Colon (tissue), 2 donors: ENCODE results near the gene ATP7B.

Experiments used
- FAIRE-seq: peaks from 2 replicates; lab custom pipeline; 2012; peaks lifted over from hg19 to GRCh38; lab: Jason Lieb, UNC
- donor health status: control.
- donor health status: control.

Gene ATP7B

DNA sequence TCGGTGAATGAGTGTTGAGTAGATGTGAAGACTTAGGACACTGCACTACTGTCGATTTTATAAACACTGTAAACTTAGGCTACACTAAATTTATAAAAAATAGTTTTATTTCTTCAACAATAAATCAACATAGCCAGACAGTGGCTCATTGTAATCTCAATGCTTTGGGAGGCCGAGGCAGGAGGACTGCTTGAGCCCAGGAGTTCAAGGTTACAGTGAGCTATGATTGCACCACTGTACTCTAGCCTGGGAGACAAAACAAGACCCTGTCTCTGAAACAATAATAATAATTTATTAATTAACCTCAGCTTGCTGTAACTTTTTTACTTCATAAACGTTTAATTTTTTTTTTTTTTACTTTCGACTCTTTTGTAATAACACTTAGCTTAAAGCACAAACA is 34.4 kb downstream of the ATP7B start:
- FAIRE-seq: no peak

DNA sequence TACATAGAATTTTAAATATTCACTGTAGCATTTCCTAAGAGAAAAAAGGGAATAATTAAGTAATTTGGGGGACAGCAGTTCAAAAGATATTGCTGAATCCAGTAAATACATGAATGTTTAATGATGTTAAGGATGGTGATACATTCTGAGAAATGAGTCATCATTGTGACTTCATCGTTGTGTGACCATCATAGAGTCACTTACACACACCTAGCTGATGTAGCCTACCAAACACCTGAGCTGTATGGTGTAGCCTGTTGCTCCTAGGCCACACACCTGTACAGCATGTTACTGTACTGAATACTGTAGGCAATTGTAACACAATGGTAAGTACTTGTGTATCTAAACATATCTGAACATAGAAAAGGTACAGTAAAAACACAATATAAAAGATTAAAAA is 34.8 kb downstream of the ATP7B start:
- no peak for FAIRE-seq

DNA sequence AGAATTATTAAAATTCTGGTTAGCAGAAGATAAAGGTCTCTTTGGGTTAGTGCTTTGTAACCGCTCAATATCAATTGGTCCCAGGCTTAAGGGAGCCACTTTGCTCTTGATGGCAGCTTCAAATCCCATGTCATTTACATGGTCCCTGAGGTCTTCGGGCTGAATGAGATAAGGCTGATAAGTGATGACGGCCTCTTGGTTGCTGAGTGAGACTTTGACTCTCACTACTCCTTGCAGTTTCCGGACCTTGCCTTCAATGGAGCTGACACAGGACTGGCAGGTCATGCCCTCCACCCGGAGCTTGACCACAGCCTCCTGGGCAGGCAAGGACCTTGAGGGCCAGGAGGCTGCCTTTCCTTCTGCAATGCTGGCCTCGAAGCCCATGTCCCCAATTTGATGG is 36.8 kb downstream of the ATP7B start:
- no peak for FAIRE-seq

DNA sequence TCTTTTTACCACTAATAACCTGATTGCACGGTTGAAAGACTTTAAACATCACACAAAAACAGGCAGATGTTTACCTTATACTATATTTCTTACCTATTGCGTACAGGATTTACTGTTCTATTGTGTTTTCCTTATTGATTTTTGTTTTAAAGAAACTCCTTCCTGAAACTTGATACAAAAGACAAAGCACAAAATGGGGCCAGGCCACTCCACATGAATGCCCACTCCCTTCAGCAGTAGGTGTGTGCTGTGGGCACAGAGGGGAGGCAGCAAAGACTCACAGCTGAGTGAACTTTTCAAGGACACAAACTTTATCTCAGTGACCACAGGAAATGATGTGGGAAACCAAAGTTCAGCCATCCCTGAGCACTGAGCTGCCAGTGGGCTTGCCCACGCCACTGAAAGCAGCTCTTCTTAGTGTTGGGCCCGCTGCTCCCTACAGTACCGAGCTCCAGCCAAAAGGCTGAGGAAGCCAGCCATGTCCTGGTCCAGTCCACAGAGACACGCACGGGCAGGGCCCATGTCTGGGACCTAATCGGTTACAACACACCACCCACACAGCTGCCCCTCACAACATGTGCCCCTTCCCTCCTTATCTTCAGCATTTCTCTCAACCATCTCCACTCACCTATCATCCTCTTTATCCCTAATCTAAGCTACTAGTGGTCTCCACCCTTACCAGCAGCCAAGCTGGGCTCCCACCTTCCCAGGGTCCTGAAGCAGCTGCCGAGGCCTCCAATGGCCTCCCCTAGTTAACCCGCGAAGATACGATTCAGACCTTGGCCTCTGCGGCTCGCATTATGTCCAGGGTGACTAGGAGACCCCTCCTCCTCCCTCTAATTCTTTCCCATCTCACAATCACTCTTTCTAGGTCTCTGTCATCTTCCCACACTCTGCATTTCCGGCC is 39.5 kb downstream of the ATP7B start:
- no peak for FAIRE-seq

DNA sequence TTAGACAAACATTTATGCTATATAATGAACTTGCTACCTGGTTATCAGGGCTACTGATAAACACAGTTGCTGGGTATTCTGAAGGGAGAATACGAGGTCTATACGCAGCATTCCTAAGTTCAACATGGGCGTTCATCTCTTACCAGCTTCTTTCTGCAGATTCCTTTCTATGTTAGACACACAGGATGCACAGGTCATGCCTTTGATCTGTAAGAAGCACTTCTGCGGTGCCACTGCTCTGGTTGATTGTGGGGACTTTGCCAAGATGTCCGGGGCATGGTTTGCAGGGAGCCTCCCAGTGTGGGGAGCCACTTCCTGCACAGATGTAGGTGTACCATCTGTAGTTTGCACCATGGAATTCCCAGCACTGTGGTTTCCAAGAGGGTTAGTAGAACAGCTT is 40.9 kb downstream of the ATP7B start:
- FAIRE-seq: no peak

DNA sequence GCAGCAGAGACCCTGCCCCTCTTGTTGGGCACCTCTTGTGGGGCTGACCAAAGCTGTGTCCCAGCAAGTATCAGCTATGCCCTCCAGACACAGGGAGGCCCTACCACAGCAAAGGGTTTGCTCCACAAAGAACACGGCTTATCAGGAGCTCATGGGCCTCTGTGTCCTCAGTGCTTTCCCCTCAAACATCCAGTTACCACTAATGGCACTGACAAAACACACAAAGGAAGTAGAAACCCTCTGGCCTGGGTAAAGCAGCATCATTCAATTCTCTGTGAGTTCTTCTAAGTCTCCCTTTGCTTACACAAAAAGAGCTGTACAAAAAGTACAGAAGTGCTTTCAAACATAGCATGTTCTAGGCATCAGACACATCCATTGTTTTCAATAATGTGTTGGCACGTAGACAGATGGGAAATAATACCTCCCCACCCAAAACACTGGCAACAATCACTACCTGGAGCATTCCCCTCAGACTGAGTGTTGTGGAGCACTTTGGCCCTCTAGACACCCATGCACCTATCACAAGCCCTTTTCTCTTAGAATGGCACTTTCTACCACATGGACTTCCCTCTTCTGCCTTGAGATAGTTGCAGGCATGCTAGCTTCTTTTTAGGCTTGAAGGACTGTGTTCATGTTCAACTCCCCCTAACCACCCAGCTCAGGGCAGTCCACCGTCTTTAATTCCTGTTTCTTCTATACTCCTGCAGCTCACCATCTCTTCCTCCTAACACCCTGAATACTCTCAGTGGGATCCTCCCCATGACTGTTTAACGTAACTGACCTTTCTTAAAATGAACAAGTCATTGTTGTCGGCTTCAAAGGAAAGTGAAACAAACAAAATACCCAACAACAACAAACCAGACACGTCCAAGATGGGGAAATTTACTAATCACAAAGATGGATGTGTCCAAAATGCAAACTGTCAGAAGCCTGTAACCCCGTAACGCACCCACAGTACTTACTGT is 43.5 kb downstream of the ATP7B start:
- FAIRE-seq: no peak

DNA sequence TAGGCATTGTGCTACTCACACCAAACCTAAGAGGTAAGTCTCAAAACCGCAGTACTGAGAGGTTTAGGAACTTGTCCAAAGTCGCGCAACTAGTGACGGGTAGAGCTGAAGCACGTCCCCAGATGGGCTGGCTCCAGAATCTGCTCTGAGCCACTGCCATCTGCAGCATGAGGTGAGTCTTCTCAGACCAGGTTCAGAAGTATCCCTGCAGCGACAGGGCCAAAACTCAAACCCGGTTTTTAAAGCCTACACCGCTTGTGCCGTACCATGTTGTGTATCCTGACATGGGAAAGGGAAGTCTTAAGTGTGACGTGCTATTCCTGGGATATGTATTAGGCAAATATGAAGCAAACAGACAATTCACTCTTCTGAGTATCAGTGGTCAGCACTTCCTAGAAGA is 45.1 kb downstream of the ATP7B start:
- FAIRE-seq: no peak

DNA sequence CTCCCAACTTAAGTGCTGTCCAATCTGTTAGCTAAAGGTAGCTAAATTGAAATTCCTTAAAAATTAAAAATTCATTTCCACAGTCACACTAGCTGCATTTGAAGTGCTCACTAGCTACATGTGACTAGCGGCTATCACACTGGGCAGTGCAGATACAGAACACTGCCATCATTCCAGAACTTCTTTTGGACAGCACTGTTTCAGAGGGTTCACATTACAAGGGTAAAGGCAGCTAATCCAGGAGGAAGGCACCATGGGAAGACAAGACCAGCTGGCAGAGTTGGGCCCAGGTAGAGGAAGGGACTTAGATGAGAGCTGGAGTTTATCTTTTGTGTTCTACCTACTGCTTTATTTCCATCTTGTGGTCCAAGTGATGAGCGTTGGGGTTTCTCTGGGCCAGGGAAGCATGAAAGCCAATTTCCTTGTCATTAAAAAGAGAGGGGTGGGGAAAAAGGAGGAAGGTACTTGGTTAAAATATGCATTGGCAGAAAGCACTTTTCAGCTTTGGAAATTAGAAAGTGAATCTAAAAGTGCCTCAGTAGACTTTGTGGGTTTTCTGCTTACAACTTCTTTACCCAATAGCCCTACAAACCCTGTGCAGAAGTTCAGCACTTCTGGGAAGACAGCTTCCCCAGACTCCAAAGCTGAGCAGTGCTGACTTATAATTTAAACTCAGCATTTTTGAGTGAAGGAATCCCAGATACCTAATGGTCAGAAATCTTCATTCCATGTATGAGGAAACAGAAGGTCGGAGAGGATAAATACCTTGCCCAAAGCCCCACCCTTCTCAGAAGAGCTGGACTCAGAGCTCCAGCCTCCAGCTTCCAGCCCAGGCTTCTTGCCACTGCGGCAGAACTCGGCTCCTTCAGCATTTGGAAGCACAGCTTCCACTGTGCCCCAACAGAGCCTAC is 49.5 kb downstream of the ATP7B start:
- no peak for FAIRE-seq

DNA sequence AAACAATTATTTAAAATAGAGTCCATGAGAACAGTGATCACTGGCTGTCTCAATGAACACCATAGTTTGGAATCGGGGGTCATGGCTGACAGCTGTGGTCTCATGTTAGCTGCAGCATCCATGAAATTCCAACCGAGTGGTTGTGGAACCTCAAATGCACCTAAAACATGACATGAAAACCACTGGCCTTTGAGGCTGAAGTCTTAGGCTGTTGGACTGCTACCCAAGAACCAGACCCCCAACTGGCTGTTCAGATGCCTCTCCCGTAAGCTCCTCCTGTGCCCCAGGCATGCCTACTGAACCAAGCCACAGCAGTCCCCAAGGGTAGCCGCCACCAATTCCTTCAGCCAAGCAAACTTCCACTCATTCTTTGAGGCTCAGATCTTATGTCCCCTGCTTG is 50.5 kb downstream of the ATP7B start:
- FAIRE-seq: no peak

DNA sequence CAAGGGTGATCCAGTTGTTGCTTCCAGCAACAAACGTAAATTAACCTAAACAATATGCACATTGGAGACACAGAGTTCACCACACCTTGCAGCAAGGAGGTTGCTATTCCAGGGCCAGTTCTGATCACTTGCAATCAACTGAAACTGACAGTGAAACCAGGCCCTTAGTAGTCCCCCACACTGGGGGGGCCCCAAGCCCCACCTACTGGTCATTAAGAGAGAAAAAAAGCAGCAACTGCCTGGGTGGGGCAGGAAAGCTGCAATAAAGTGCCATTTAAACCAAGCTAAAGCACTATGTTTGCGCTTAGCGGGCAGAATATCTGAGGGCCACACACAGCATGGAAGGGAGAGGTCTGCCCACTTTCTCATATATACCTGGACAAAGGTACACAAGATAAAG is 51.5 kb downstream of the ATP7B start:
- no peak for FAIRE-seq

DNA sequence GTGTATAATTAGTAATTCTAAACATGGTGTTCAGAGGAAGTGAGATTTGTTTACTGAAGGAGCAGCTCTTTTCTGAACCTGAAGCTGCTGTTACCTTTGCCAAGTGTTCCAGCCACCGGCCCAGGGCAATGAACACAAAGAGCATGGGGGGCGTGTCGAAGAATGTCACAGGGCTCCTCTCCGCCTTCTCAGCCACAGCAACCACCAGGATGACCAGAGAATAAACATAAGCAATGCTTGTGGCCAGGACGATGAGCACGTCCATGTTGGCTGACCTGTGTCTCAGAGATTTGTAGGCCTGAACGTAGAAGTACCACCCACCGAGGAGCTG is 53.1 kb downstream of the ATP7B start:
- no peak for FAIRE-seq

DNA sequence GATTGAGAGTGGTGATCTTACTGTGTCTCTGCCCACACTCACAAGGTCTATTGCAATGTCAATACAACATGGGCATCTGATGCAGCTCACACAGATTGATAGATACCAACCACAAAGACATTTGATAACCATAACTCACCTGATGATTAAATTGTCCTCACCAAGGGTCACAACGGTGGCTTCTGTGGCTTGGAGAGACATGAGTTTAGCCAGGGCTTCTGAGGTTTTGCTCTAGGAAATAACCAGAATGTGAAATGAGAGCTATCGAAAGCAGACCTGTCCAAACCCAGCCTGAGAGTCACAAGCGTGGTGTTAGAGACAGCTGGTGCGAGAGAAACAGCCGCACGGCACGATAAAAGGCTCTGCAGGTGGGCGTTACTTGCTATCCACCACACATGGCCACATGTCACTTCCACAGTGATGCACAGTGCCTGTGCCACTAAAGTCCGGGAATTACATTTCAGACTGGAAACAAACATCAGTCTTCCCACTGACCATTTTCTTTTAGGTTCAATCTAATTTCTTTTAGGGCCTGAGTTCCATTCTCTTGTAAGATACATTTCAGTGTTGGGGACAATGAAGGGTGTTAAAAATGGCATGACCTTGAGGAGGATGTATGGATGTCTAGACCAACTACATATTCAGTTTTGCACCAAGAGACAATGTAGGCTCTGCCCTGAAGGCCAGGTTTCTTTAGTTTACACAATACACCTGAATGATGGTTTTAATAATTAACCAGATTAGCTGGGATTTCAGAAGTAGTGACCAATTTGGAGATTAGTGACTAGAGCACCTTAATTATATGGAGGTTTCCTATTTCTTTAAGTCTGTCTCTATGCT is 53.7 kb downstream of the ATP7B start:
- FAIRE-seq: no peak

DNA sequence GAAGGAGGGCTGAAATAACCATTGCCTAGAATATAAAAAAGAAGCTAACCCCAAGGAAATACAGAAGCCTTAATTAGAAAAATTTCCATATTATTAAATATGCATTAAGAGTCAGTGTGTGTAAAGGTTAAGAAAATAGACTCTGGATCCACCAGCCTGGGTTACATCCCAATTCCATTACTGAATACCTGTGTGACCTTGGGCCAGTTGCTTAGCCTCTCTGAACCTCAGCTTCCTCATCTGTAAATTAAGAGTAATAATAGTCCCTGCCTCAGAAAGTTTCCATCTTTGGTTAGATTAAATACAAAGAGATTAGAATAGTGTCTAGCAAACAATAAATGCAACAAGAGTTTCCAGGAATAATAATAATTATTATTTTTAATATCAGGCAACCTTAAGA is 54.5 kb downstream of the ATP7B start:
- no peak for FAIRE-seq

DNA sequence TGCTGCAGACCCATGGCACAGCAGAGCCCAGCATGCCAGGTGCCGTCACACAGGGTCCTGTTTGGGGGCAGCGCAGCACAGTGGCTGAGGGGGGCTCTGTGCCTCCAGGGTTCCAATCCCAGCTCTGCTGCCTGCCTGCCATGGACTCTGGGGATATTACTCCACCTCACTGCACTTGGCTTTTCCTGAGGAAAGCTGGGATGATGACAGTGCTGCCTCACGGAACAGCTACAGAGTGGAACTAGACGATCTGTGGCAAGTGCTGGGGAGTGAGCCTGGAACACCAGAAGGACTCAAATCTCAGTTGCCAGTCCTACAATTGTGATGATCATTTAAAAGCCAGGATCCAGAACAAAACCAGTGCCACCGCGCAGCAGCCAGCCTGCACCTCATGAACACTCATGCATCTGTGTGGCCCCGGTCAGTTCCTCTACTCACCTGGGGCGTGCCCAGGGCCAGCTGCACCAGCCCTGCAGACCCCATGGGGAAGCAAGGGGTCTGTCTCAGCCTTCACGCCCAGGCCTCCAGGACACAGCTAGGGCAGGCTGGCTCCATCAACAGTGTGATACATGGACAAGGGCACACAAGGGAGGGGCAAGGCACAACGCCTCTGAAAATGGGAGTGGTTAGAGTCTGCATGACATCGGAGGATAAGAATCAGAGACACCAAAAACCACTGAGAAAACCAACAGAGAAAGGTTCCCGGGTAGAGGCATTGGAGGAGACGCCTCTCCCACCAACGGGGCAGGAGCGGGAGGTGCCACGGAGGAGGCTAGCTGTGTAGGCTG is 55.2 kb downstream of the ATP7B start:
- FAIRE-seq: no peak

DNA sequence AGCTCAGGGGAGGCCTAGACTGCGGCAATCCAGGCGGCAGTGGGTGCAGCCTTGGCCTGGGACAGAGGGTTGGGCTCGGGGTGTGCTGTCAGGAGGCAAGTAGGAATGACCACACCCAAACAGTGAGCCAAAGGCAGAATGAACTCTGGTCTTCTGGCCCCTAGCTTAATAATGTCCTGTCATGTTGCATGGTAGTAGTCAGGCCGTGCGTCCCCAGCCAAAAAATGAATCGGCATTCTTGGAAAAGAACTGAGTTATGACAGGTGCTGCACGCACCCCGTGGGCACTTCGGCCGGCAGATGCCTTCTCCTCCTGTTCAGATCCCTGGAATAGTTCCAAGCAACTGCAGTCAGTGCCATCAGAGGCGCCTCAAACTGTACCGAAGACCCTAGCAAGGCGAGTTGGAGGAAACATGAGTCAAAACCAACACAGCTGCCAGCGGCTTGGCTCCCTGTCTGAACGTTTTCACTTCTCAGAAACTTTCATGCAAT is 55.9 kb downstream of the ATP7B start:
- FAIRE-seq: no peak

DNA sequence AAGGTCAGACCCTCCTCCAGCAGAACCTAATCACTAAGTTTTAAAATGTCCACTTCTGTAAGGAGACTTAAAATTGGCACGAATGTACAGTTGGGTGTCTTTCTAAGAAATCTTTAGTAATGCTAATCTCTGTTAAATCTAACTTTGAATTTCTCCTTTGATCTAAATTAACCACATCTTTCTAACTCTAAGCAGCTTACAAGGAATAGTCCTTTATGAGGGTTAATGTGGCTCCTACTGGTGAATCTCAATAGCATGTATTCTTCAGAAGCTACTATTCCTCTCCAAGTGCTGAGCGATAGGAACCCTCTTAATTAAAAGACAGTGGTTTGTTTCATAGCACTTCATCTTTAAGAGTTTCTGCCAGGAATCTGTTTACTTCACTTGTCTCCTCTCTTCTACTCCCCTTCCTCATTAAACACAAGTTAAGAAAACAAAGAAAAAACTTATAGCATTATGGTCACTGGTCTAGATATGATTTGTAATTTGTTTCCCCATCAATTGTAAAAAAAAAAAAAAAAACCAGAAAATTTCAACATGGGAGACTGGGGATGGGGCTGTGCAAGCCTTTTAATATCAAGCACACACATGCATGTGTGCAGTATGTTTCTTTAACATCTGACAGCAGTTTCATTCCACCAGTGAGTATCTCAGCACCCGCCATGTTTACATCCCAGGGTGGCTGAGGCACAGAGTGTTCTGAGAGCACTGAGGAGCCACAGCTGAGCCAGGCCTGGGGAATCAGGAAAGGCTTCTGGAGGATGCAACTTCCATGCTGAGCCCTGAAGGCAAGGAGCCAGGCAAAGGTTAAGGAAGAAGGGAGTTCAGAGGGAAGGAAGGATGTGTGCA is 57.7 kb downstream of the ATP7B start:
- FAIRE-seq: no peak

DNA sequence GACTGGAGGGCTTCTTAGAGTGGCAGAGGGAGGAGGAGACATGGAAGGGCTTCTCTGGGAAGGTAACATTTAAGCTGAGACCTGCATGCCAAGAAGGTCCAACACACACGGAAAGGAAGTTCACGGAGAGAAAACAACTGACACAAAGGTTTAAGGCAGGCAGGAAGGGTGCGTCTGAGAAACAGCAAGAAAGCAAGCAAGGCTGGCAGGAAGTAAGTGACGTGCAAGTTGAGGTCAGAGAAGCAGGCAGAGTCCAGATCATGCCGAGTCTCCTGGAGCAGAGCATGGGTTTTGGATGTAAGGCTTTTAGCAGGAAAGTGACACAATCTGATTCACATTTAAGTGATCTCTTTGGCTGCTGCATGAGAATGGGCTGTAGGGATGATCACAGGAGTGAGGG is 60.5 kb downstream of the ATP7B start:
- FAIRE-seq: no peak

DNA sequence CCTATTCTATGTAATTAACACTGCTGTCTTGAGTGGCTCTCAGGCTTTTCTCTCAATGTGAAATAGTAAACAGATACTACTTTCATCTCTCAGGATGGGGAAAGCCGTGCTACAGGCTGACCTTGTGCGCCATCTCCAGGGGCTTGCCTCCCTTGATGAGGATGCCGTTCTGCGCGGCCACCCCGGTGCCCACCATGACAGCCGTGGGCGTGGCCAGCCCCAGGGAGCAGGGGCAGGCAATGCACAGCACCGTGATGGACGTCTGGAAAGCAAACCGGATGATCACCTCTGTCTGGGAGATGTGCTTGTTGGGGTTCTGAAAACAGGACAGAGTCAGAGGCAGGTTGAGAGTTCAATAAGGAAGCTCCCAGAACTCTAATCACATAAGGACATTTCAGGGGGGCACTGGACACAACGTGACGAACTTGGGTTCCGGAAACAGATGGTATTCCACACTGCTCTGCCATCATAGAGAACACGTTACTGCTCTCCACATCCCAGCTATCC is 65.0 kb downstream of the ATP7B start:
- no peak for FAIRE-seq

DNA sequence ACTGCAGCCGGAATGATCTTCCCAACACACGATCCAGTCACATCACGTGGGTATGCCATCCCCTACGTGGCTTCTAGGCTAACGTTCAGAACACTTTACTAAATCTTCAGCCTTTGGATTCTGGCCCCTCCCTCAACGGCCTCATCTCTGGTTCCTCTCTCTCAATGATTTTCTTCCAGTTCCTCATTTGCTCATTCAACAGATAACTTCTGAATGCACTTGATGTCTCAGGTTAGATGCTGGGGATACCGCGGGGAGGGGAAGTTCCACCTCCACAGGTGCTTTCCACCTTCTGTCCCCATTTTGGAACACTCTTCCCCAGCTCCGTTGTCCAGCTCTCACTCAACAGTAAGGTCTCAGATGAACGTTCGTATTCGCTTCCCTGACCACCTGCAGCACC is 66.1 kb downstream of the ATP7B start:
- FAIRE-seq: no peak
